Measurements from ENCODE around the gene JAK1. TPM values are rescaled to one million over a fixed set of nuclear protein-coding genes. Genes with fewer than 3 reads are reported as not detected.

Gene JAK1
- total and polyA plus RNA-seq, 9 of the 15 experiments (the other 6 are each of a cell fraction or from before 2014, with no cell fraction given), result 9.7 to 44.1 (median 42.5) TPM

DNA sequence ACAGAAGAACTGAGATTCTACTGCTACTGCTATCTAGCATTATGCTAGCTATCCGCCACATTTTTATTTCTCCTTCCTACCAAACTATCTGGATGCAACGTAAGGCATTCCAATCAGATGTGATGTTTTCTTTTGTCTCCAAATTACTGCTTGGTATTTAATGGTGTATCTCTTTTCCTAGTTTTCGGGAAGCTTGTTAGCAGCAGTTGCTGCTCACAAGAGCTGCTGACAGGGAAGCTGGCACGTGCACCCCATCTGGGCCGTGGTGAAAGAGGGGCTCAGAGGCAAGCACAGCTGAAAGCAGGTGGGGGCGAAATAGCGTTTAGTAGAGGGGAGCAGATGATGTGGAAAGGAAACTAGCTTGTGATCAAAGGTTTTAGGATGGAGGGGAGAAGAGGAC, 57.3 kb downstream of the JAK1 start (continued):
- TF ChIP-seq ZBTB33 (CRISPR knock-in tag; IDR thresholded peaks at IDR 0.05), result no peak
- TF ChIP-seq RBM17 (IDR thresholded peaks at IDR 0.05; ENCODE audit: borderline replicate concordance, low read depth, low read length), result no peak
- TF ChIP-seq YY1 (IDR thresholded peaks at IDR 0.05; ENCODE audit: borderline replicate concordance in 1 of 3, control insufficient read depth in 1 of 3, extremely low read depth in 1 of 3, insufficient read depth in 3 of 3, insufficient read length in 1 of 3, insufficient replicate concordance in 2 of 3, low read depth in 1 of 3, low read length in 2 of 3), result no peak
- TF ChIP-seq FOSL1 (tag; conservative IDR thresholded peaks at IDR 0.05), result no peak

GRCh38 chr1:64908575-64908974, 57.8 kb downstream of the JAK1 start:
- Histone ChIP-seq H3K27ac (ENCODE audit: extremely low read depth, low read depth, low read length) (no peak overlapping the region), H3K4me2 (ENCODE audit: insufficient read depth, low read length) (no peak overlapping the region), H3K4me1 (replicated peaks in 1 of 2; ENCODE audit: control insufficient read depth in 2 of 2, insufficient read depth in 2 of 2, low read length in 2 of 2) (peaks cover under 1 to 7% of the 10 kb centered on the region in 2 experiments; a peak in 1 of 5 replicates), H3K27me3 (ENCODE audit: control insufficient read depth in 2 of 2, insufficient read depth in 2 of 2, low read length in 2 of 2) (no peaks in the 10 kb centered on the region), H3K4me3 (no peak overlapping the region), H3K9me3 (replicated peaks; ENCODE audit: control insufficient read depth, insufficient read depth, low read depth, low read length) (no peaks in the 10 kb centered on the region), H3K79me2 (ENCODE audit: control insufficient read depth, insufficient read depth, low read length) (peaks cover 49% of the 10 kb centered on the region), H3K36me3 (ENCODE audit: control insufficient read depth, insufficient read depth, low read length) (no peaks in the 10 kb centered on the region), H2AFZ (ENCODE audit: low read depth, low read length) (no peak overlapping the region), H3K9me1 (ENCODE audit: control insufficient read depth, insufficient read depth, low read length) (no peaks in the 10 kb centered on the region), H4K20me1 (replicated peaks; ENCODE audit: control insufficient read depth, insufficient read depth, low read length) (0 out of 2 replicates have a peak, but pooled peaks cover 4% of the 10 kb centered on the region), H3K9ac (ENCODE audit: insufficient read depth in 1 of 2, low read depth in 2 of 2, low read length in 2 of 2) (no peak overlapping the region)
- POLR2A ChIA-PET, result interaction anchor here (0.7 to 1.6 kb wide), 7 partner anchors 9 to 1538 kb away, joined by 3 to 6 read pairs (median 4); no protein-coding TSS in a partner anchor
- CTCF ChIA-PET (ENCODE audit: low intra/inter-chr PET ratio), result no interaction called here
- FAIRE-seq (no peak), ATAC-seq (no peak), DNase-seq (ENCODE audit: extremely low read depth in 1 of 4, low spot score in 3 of 4) (no peak)
- WGBS (ENCODE audit: insufficient coverage, low coverage, missing lambda C conversion rate), result 47% methylated on average over 1 of the region's 1 CpG
- TF ChIP-seq ELF1 (tag; IDR thresholded peaks at IDR 0.05) (no peak), IRF2 (CRISPR knock-in tag; IDR thresholded peaks at IDR 0.05) (no peak), SPI1 (IDR thresholded peaks at IDR 0.05; ENCODE audit: borderline replicate concordance, low read depth, low read length) (no peak), SMAD1 (IDR thresholded peaks at IDR 0.05; ENCODE audit: low read depth, low read length, partially characterized antibody) (no peak), ETV1 (tag; conservative IDR thresholded peaks at IDR 0.05; ENCODE audit: low read depth) (no peak), ZNF507 (tag; conservative IDR thresholded peaks at IDR 0.05) (no peak), OTX1 (CRISPR knock-in tag; IDR thresholded peaks at IDR 0.05) (no peak)
- in situ Hi-C loops (cut with MboI) (no loop called here), intact Hi-C loops (cut with micrococcal nuclease) (no loop called here)
- BruUV-seq (replicated peaks), result no TSS peak

Data from K562 (cell line).